PC-9 (cell line): Measurements from ENCODE around the gene ARHGEF37. TPM values are rescaled to one million over a fixed set of nuclear protein-coding genes. Genes with fewer than 3 reads are reported as not detected.

ENCODE experiments used
- BruUV-seq: library from RNA; stranded (reverse); fragments of 400-500 nt; replicated peaks from 2 replicates; lab custom pipeline; 2021; lab: Mats Ljungman, UMichigan
- CTCF ChIA-PET: fragments of 300-600 bp; sonication (Branson Sonifier 250); formaldehyde crosslinking; loops from one replicate; lab custom pipeline; 2022; ENCODE audit warnings: antibody characterized with exemption; lab: Charles Lee
- POLR2A ChIA-PET: fragments of 300-600 bp; sonication (Branson Sonifier 250); formaldehyde crosslinking; loops from one replicate; lab custom pipeline; 2022; ENCODE audit warnings: antibody characterized with exemption; ENCODE audit not compliant: unreplicated experiment; lab: Charles Lee
- DNase-seq, 2 experiments: peaks; one replicate each; pipeline versions ENCODE4 v3.0.0 to v3.0.0-alpha.2; 2015 to 2022; ENCODE audit warnings: mixed read lengths in 1 of 2
- H2AFZ ChIP-seq: fragments of 200-600 bp; sonication (generic); 2 replicates; pipeline ENCODE4 v1.8.1; 2017; ENCODE audit warnings: antibody characterized with exemption
- H3F3A ChIP-seq: fragments of 200-600 bp; sonication (generic); 2 replicates; pipeline ENCODE4 v1.8.1; 2017; ENCODE audit warnings: antibody characterized with exemption, mild to moderate bottlenecking, low read depth; ENCODE audit not compliant: insufficient read depth
- H3K27ac ChIP-seq: fragments of 200-600 bp; sonication (generic); 2 replicates; pipeline ENCODE4 v1.6.1; 2016; ENCODE audit warnings: mixed run types
- H3K27me3 ChIP-seq: fragments of 200-600 bp; sonication (generic); 2 replicates; pipeline ENCODE4 v1.6.1; 2016; ENCODE audit warnings: low read depth, mixed run types; ENCODE audit not compliant: insufficient read depth
- H3K36me3 ChIP-seq: fragments of 200-600 bp; sonication (generic); 2 replicates; pipeline ENCODE4 v1.6.1; 2016; ENCODE audit warnings: low read depth, mixed run types
- H3K4me1 ChIP-seq: fragments of 200-600 bp; sonication (generic); replicated peaks from 2 replicates; pipeline ENCODE4 v1.6.1; 2016; ENCODE audit warnings: mixed run types; ENCODE audit not compliant: insufficient read depth
- H3K4me2 ChIP-seq: fragments of 200-600 bp; sonication (generic); 2 replicates; pipeline ENCODE4 v1.6.1; 2017; ENCODE audit warnings: mixed run types
- H3K4me3 ChIP-seq: fragments of 200-600 bp; sonication (generic); 2 replicates; pipeline ENCODE4 v1.6.1; 2016; ENCODE audit warnings: mixed run types
- H3K79me2 ChIP-seq: fragments of 200-600 bp; sonication (generic); 2 replicates; pipeline ENCODE4 v1.6.1; 2017; ENCODE audit warnings: low read depth, mixed run types
- H3K9me2 ChIP-seq: fragments of 200-600 bp; sonication (generic); 2 replicates; pipeline ENCODE4 v1.8.1; 2017; ENCODE audit warnings: mild to moderate bottlenecking; ENCODE audit not compliant: insufficient read depth
- H3K9me3 ChIP-seq: fragments of 200-600 bp; sonication (generic); 2 replicates; pipeline ENCODE4 v1.8.1; 2016; ENCODE audit warnings: low read depth; ENCODE audit not compliant: insufficient read depth
- H4K20me1 ChIP-seq: fragments of 200-600 bp; sonication (generic); 2 replicates; pipeline ENCODE4 v1.8.1; 2017; ENCODE audit not compliant: insufficient read depth
- EZH2 ChIP-seq: fragments of 200-600 bp; sonication (generic); IDR thresholded peaks from 2 replicates; pipeline ENCODE4 v1.8.0; 2017; ENCODE audit warnings: antibody characterized with exemption, low read depth
- intact Hi-C: fragments of 100-400 bp; cut with micrococcal nuclease; formaldehyde crosslinking; loops from one replicate; pipeline ENCODE4 v1.10.0; 2022; ENCODE audit not compliant: unreplicated experiment
- total RNA-seq: library from RNA; stranded (reverse); gene quantifications from 2 replicates; pipeline ENCODE4 v1.2.3, GENCODE V29; 2021
- TF ChIP-seq, protein P1 (sequence below): fragments of 200-600 bp; sonication (generic); conservative IDR thresholded peaks from 2 replicates; pipeline ENCODE4 v1.6.1; 2017; ENCODE audit warnings: mixed run types, antibody characterized with exemption, mild to moderate bottlenecking, moderate library complexity

ARHGEF37 gene
- total RNA-seq, 1 experiment from 2014 or later, result 5.5 TPM

DNA sequence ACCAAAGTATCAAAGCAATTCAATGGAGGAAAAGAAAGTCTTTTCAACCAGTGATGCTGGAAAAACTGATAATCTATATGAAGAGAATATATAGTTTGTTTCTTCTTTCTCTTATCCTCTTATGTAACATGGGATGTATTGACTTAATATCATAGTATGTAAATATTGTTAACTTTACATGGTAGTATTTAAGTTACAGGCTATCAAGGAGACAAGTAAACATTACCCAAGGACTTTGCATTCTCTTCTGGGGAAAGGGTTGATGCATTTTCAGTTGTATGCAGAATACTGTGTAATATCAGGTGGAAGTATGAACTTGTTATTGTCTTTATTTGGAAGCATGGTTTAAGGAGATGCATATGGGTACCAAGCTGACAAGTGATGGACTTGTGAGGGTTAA, 9.1 kb upstream of the ARHGEF37 start:
- Histone ChIP-seq H3K4me1 (no peaks in the 10 kb centered on the region), H3F3A (no peaks in the 10 kb centered on the region), H3K36me3 (no peaks in the 10 kb centered on the region), H3K27me3 (no peaks in the 10 kb centered on the region), H3K4me3 (no peak overlapping the region), H2AFZ (no peak overlapping the region), H3K9me3 (no peaks in the 10 kb centered on the region), H3K9me2 (no peaks in the 10 kb centered on the region), H3K79me2 (no peaks in the 10 kb centered on the region), H3K27ac (no peak overlapping the region), H4K20me1 (no peaks in the 10 kb centered on the region), H3K4me2 (no peak overlapping the region)
- POLR2A ChIA-PET, result no interaction called here
- DNase-seq, result no peak
- CTCF ChIA-PET, result no interaction called here
- TF ChIP-seq EZH2, result no peak
- TF ChIP-seq, protein P1, sequence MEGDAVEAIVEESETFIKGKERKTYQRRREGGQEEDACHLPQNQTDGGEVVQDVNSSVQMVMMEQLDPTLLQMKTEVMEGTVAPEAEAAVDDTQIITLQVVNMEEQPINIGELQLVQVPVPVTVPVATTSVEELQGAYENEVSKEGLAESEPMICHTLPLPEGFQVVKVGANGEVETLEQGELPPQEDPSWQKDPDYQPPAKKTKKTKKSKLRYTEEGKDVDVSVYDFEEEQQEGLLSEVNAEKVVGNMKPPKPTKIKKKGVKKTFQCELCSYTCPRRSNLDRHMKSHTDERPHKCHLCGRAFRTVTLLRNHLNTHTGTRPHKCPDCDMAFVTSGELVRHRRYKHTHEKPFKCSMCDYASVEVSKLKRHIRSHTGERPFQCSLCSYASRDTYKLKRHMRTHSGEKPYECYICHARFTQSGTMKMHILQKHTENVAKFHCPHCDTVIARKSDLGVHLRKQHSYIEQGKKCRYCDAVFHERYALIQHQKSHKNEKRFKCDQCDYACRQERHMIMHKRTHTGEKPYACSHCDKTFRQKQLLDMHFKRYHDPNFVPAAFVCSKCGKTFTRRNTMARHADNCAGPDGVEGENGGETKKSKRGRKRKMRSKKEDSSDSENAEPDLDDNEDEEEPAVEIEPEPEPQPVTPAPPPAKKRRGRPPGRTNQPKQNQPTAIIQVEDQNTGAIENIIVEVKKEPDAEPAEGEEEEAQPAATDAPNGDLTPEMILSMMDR, result no peak
- BruUV-seq, result no TSS peak
- intact Hi-C loops, result no loop called here

DNA sequence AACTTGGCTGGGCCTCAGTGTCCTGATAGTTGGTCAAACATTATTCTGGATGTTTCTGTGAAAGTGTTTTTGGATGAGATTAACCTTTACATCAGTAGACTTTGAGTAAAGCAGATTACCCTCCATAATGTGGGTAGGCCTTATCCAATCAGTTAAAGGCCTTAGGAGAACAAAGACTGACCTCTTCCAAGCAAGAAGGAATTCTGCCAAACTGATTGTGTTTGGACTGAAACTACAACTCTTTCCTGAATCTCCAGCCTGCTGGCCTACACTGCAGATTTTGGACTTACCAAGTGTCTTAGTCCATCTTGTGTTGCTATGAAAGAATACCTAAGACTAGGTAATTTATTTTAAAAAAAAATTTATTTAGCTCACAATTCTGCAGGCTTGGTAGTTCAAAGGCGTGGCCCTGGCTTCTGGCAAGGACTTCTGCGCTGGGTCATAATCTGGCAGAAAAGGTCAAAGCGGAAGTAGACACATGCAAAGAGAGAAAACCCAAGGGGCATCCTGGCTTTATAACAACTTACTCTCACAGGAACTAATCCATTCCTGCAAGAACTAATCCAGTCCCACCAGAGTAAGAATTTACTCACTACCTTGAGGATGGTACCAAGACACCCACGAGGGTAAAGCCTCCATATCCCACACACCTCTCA, 8.6 kb upstream of the ARHGEF37 start:
- H3K27me3 ChIP-seq, result no peaks in the 10 kb centered on the region
- BruUV-seq, result no TSS peak
- DNase-seq, result no peak
- no peak overlapping the region for H3K27ac ChIP-seq
- H3K4me1 ChIP-seq, result no peaks in the 10 kb centered on the region
- H3K4me2 ChIP-seq, result no peak overlapping the region
- TF ChIP-seq EZH2, result no peak
- H3K4me3 ChIP-seq, result no peak overlapping the region
- H4K20me1 ChIP-seq, result no peaks in the 10 kb centered on the region
- H3K36me3 ChIP-seq, result no peaks in the 10 kb centered on the region
- no peaks in the 10 kb centered on the region for H3F3A ChIP-seq
- H3K9me2 ChIP-seq, result no peaks in the 10 kb centered on the region
- POLR2A ChIA-PET, result no interaction called here
- no peaks in the 10 kb centered on the region for H3K9me3 ChIP-seq
- H2AFZ ChIP-seq, result no peak overlapping the region
- CTCF ChIA-PET, result interaction anchor here (0.6 kb wide), 1 partner anchor 196 kb away, joined by 3 read pairs; no protein-coding TSS in a partner anchor
- intact Hi-C loops, result no loop called here
- no peaks in the 10 kb centered on the region for H3K79me2 ChIP-seq

DNA sequence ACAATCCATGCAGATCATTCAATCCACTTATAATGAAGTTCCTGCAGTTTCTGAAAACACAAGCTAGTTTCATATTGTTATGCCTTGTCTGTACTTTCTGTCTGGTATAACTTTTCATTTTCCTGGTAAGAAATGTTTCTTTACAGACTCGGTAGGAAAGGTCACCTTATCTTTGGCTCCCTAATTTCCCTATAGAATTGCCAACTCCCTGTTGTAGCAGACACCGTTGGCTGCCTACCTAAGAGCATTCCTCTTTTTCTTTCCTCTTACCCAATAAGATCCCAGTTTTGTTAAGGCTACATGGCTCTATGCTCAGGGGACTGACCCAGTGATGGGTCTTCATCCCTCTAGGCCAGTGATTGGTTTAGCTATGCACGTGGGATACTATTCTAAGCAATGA, 6.2 kb upstream of the ARHGEF37 start:
- ChIA-PET POLR2A (interaction anchor here (0.6 kb wide), 1 partner anchor 401 kb away, joined by 3 read pairs; no protein-coding TSS in a partner anchor), CTCF (no interaction called here)
- no peaks in the 10 kb centered on the region for H3K4me1 ChIP-seq
- H3K27me3 ChIP-seq, result no peaks in the 10 kb centered on the region
- no peaks in the 10 kb centered on the region for H3K9me3 ChIP-seq
- no peak overlapping the region for H3K4me2 ChIP-seq
- no peaks in the 10 kb centered on the region for H4K20me1 ChIP-seq
- BruUV-seq, result no TSS peak
- H3K4me3 ChIP-seq, result no peak overlapping the region
- TF ChIP-seq, protein P1, result no peak
- TF ChIP-seq EZH2, result no peak
- DNase-seq, result no peak
- H3K9me2 ChIP-seq, result no peaks in the 10 kb centered on the region
- H3K79me2 ChIP-seq, result no peaks in the 10 kb centered on the region
- intact Hi-C loops, result no loop called here
- no peak overlapping the region for H2AFZ ChIP-seq
- H3K36me3 ChIP-seq, result no peaks in the 10 kb centered on the region
- H3K27ac ChIP-seq, result no peak overlapping the region
- H3F3A ChIP-seq, result 0 out of 2 replicates have a peak, but pooled peaks cover 5% of the 10 kb centered on the region
